ENCODE results near the gene LOXL4. TPM values are rescaled to one million over a fixed set of nuclear protein-coding genes. Genes with fewer than 3 reads are reported as not detected.

Gene LOXL4
- polyA plus RNA-seq, 4 donors, result 0.27 to 4.2 (median 0.72) TPM; not detected in 1

DNA sequence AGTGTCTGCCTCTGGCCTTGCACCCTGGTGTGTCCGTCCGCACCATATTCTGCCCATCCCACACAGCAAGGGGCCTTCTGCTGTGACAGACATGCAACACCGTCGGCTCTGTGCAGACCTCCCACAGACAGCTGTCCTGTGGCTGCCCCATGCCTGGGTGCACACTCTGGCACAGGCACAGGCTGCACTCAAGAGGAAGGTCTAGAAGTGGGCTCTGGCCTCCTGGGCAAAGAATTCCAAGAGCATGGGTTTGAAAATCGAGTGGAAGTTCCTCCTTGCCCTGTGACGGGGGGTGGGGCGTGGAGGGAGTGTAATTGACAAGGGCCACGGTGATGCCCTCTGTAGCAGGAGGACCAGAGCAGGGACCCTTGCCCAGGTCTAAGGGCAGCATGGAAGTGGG is 4.3 kb upstream of the LOXL4 start:
- no peak overlapping the region for H3K27ac ChIP-seq (ENCODE audit: low read depth in 1 of 3, low read length in 2 of 3)
- H3K9me3 ChIP-seq (ENCODE audit: control insufficient read depth in 2 of 2, insufficient read depth in 1 of 2, low read depth in 1 of 2, low read length in 1 of 2), result no peaks in the 10 kb centered on the region
- peaks cover 0 to 47% (median 3%) of the 10 kb centered on the region in 3 donors for H3K27me3 ChIP-seq (ENCODE audit: control insufficient read depth in 3 of 3, insufficient read depth in 3 of 3, low read length in 3 of 3)
- FAIRE-seq, result no peak
- peaks cover 0 to 13% (median 0%) of the 10 kb centered on the region in 3 donors for H3K4me1 ChIP-seq (ENCODE audit: control insufficient read depth in 3 of 3, insufficient read depth in 2 of 3, low read depth in 1 of 3, low read length in 2 of 3)
- H3K4me3 ChIP-seq (ENCODE audit: low read depth in 1 of 3, low read length in 3 of 3), result no peak overlapping the region
- no peaks in the 10 kb centered on the region for H3K36me3 ChIP-seq (ENCODE audit: control insufficient read depth in 3 of 3, insufficient read depth in 2 of 3, low read depth in 1 of 3, low read length in 3 of 3)
- DNase-seq, result no peak
- 72 to 85% (median 75%) methylated on average over 8 of the region's 8 CpGs for WGBS, 3 donors

DNA sequence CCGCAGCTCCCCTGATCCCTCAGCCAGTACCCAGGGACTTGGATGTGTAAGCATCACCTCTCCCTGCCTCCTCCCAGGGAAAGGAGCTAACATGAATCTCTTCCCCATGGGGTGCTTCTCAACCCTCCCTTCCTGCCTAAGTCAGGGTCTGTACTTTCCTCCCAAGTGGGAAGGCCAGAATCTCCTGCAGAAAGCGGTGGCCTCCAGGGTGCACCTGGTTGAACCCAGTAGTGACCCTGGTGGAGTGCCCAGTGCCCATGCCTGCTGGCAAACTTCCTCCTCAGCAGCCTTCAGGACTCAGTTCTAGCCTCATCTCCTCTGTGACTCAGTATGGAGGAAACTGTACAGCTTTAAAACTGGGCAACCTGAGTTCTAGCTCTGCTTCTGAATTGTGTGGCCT is 2.8 kb upstream of the LOXL4 start:
- Histone ChIP-seq H3K4me3 (ENCODE audit: low read depth in 1 of 3, low read length in 3 of 3) (no peak overlapping the region), H3K27me3 (ENCODE audit: control insufficient read depth in 3 of 3, insufficient read depth in 3 of 3, low read length in 3 of 3) (peaks cover 0 to 56% (median 3%) of the 10 kb centered on the region in 3 donors), H3K9me3 (ENCODE audit: control insufficient read depth in 2 of 2, insufficient read depth in 1 of 2, low read depth in 1 of 2, low read length in 1 of 2) (no peaks in the 10 kb centered on the region), H3K4me1 (ENCODE audit: control insufficient read depth in 3 of 3, insufficient read depth in 2 of 3, low read depth in 1 of 3, low read length in 2 of 3) (peaks cover 0 to 13% (median 0%) of the 10 kb centered on the region in 3 donors), H3K36me3 (ENCODE audit: control insufficient read depth in 3 of 3, insufficient read depth in 2 of 3, low read depth in 1 of 3, low read length in 3 of 3) (no peaks in the 10 kb centered on the region), H3K27ac (ENCODE audit: low read depth in 1 of 3, low read length in 2 of 3) (no peak overlapping the region)
- FAIRE-seq, result no peak
- WGBS, 3 donors, result 55 to 86% (median 71%) methylated on average over 2 of the region's 2 CpGs
- no peak for DNase-seq

DNA sequence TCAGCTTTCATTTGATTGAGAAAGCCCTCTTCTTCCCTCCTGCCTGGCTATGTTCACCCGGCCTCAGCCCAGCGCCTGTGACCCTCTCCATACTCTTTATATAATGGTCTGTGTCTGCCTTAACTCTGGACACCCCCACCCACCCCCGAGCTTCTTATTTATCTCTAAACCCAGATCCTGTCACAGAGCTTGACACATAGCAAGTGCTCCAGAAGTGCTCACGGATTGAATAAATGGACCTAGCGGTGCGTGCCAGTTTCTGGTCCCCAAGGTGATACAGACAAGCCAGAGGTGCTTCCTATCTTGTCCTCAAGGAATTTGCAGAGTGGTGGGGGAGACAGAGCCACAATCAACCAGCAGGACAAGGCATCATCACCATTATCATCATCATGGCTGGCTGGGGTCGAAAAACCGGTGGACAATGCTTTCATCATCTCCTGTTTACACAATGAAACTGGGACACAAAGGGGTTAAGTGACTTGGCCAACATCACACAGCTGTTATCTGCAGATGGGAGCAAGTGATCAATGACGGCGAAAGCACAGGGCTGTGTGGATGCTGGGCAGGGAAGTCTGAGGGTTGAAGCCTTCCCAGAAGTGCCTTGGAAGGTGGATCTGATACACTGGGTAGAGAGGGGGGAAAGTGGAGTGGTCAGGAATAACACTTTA is 2.2 kb upstream of the LOXL4 start:
- DNase-seq (no peak), FAIRE-seq (no peak)
- 39 to 49% (median 46%) methylated on average over 10 of the region's 10 CpGs for WGBS, 3 donors
- Histone ChIP-seq H3K27me3 (ENCODE audit: control insufficient read depth in 3 of 3, insufficient read depth in 3 of 3, low read length in 3 of 3) (peaks cover 0 to 51% (median 2%) of the 10 kb centered on the region in 3 donors), H3K27ac (ENCODE audit: low read depth in 1 of 3, low read length in 2 of 3) (no peak overlapping the region), H3K4me1 (ENCODE audit: control insufficient read depth in 3 of 3, insufficient read depth in 2 of 3, low read depth in 1 of 3, low read length in 2 of 3) (peaks cover 0 to 13% (median 0%) of the 10 kb centered on the region in 3 donors), H3K9me3 (ENCODE audit: control insufficient read depth in 2 of 2, insufficient read depth in 1 of 2, low read depth in 1 of 2, low read length in 1 of 2) (no peaks in the 10 kb centered on the region), H3K36me3 (ENCODE audit: control insufficient read depth in 3 of 3, insufficient read depth in 2 of 3, low read depth in 1 of 3, low read length in 3 of 3) (no peaks in the 10 kb centered on the region), H3K4me3 (ENCODE audit: low read depth in 1 of 3, low read length in 3 of 3) (no peak overlapping the region)

- DNase-seq, result peak in 1 of 2 donors; percentile 9
- Histone ChIP-seq H3K4me1 (ENCODE audit: control insufficient read depth in 3 of 3, insufficient read depth in 2 of 3, low read depth in 1 of 3, low read length in 2 of 3) (peaks cover 0 to 13% (median 0%) of the 10 kb centered on the region in 3 donors), H3K27ac (ENCODE audit: low read depth in 1 of 3, low read length in 2 of 3) (peak overlapping the region in 1 of 3 donors; percentile 35), H3K9me3 (ENCODE audit: control insufficient read depth in 2 of 2, insufficient read depth in 1 of 2, low read depth in 1 of 2, low read length in 1 of 2) (no peaks in the 10 kb centered on the region), H3K27me3 (ENCODE audit: control insufficient read depth in 3 of 3, insufficient read depth in 3 of 3, low read length in 3 of 3) (peaks cover 0 to 53% (median 2%) of the 10 kb centered on the region in 3 donors), H3K36me3 (ENCODE audit: control insufficient read depth in 3 of 3, insufficient read depth in 2 of 3, low read depth in 1 of 3, low read length in 3 of 3) (no peaks in the 10 kb centered on the region), H3K4me3 (ENCODE audit: low read depth in 1 of 3, low read length in 3 of 3) (no peak overlapping the region)
- WGBS, 3 donors, result 26 to 36% (median 31%) methylated on average over 8 of the region's 8 CpGs
- no peak for FAIRE-seq
Observed at GRCh38 chr10:98269435-98269912, 1.5 kb upstream of the LOXL4 start.

DNA sequence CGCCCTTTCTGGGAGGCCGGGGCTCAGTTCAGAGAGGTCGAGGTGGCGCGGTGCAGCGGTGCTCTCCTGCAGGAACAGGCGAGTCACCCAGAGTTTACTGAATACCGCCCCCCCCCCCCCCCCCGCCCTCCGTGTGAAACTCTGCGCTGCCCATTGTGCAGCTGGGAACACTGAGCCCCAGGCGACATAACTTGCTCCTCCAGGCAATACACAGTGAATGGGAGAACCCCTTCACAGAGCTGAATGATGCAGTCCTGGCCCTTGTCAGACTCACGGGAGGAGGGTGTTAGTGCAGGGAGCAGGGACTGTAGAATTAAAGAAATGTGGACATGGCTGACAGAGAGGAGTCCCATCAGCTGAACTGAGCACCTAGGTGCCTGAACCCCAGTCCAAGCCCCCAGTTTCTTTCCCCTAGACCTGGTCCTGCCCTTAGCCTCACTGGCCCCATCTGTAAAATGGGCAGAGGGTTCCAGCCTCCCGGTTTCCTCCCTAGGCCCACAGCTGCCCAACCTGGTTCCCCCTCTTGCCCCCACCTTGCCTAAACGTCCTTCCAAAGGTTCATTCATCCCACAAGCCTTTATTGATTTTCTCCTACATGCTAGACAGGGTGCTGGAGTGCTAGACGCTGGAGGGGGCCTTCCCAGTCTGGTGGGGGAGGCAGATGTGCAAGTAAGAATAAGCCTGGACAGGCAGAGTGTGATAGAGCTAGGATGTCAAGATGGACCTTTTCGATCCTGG is 869 bp upstream of the LOXL4 start:
- DNase-seq (no peak), FAIRE-seq (no peak)
- Histone ChIP-seq H3K27ac (ENCODE audit: low read depth in 1 of 3, low read length in 2 of 3) (no peak overlapping the region), H3K9me3 (ENCODE audit: control insufficient read depth in 2 of 2, insufficient read depth in 1 of 2, low read depth in 1 of 2, low read length in 1 of 2) (no peaks in the 10 kb centered on the region), H3K4me1 (ENCODE audit: control insufficient read depth in 3 of 3, insufficient read depth in 2 of 3, low read depth in 1 of 3, low read length in 2 of 3) (peaks cover 0 to 13% (median 0%) of the 10 kb centered on the region in 3 donors), H3K36me3 (ENCODE audit: control insufficient read depth in 3 of 3, insufficient read depth in 2 of 3, low read depth in 1 of 3, low read length in 3 of 3) (no peaks in the 10 kb centered on the region), H3K4me3 (ENCODE audit: low read depth in 1 of 3, low read length in 3 of 3) (peak overlapping the region in 2 of 3 donors; percentile 32 to 43), H3K27me3 (ENCODE audit: control insufficient read depth in 3 of 3, insufficient read depth in 3 of 3, low read length in 3 of 3) (peaks cover 0 to 53% (median 2%) of the 10 kb centered on the region in 3 donors)
- 9 to 15% (median 9%) methylated on average over 17 of the region's 17 CpGs for WGBS, 3 donors

GRCh38 chr10:98267069-98267893 is 713 bp downstream of the LOXL4 start:
- H3K27ac ChIP-seq (ENCODE audit: low read depth in 1 of 3, low read length in 2 of 3), result peak overlapping the region in 2 of 3 donors; percentile 7 to 40
- no peaks in the 10 kb centered on the region for H3K9me3 ChIP-seq (ENCODE audit: control insufficient read depth in 2 of 2, insufficient read depth in 1 of 2, low read depth in 1 of 2, low read length in 1 of 2)
- H3K4me3 ChIP-seq (ENCODE audit: low read depth in 1 of 3, low read length in 3 of 3), result peak overlapping the region in 2 of 3 donors; percentile 32 to 39
- peaks cover 0 to 2% (median 0%) of the 10 kb centered on the region in 3 donors for H3K36me3 ChIP-seq (ENCODE audit: control insufficient read depth in 3 of 3, insufficient read depth in 2 of 3, low read depth in 1 of 3, low read length in 3 of 3)
- FAIRE-seq (no peak), DNase-seq (peak in 1 of 2 donors; percentile 26)
- peaks cover 0 to 13% (median 0%) of the 10 kb centered on the region in 3 donors for H3K4me1 ChIP-seq (ENCODE audit: control insufficient read depth in 3 of 3, insufficient read depth in 2 of 3, low read depth in 1 of 3, low read length in 2 of 3)
- 40 to 58% (median 50%) methylated on average over 22 of the region's 22 CpGs for WGBS, 3 donors
- peaks cover 0 to 46% (median 2%) of the 10 kb centered on the region in 3 donors for H3K27me3 ChIP-seq (ENCODE audit: control insufficient read depth in 3 of 3, insufficient read depth in 3 of 3, low read length in 3 of 3)

GRCh38 chr10:98266647-98267046 is 1.3 kb downstream of the LOXL4 start:
- no peak for DNase-seq
- Histone ChIP-seq H3K27me3 (ENCODE audit: control insufficient read depth in 3 of 3, insufficient read depth in 3 of 3, low read length in 3 of 3) (peaks cover 0 to 40% (median 2%) of the 10 kb centered on the region in 3 donors), H3K36me3 (ENCODE audit: control insufficient read depth in 3 of 3, insufficient read depth in 2 of 3, low read depth in 1 of 3, low read length in 3 of 3) (peaks cover 0 to 2% (median 0%) of the 10 kb centered on the region in 3 donors), H3K9me3 (ENCODE audit: control insufficient read depth in 2 of 2, insufficient read depth in 1 of 2, low read depth in 1 of 2, low read length in 1 of 2) (no peaks in the 10 kb centered on the region), H3K4me3 (ENCODE audit: low read depth in 1 of 3, low read length in 3 of 3) (no peak overlapping the region), H3K4me1 (ENCODE audit: control insufficient read depth in 3 of 3, insufficient read depth in 2 of 3, low read depth in 1 of 3, low read length in 2 of 3) (peaks cover 0 to 13% (median 0%) of the 10 kb centered on the region in 3 donors), H3K27ac (ENCODE audit: low read depth in 1 of 3, low read length in 2 of 3) (no peak overlapping the region)
- 65 to 90% (median 87%) methylated on average over 5 of the region's 5 CpGs for WGBS, 3 donors
- FAIRE-seq, result no peak

All from small intestine (tissue), 7 donors.